Peyer's patch (tissue), 4 donors: ENCODE results near the gene STARD10.

ENCODE experiments used
- POLR2A ChIP-seq, 2 donors: fragments of 450-650 bp; IDR thresholded peaks; one replicate each; pipeline ENCODE4 v1.5.1; 2017; ENCODE audit warnings: antibody characterized with exemption in 2 of 2, mild to moderate bottlenecking in 2 of 2, moderate library complexity in 2 of 2
- TF ChIP-seq, protein P1 (sequence below), 6 experiments: fragments of 450-650 bp in 4 of 6; fragments of 200-600 bp in 2 of 6; sonication (generic) in 1 of 6; IDR thresholded peaks; one replicate each; pipeline ENCODE4 v1.5.1; 2017 to 2019; ENCODE audit warnings: antibody characterized with exemption in 6 of 6, mild to moderate bottlenecking in 3 of 6, moderate library complexity in 1 of 6

- TF ChIP-seq, protein P1, sequence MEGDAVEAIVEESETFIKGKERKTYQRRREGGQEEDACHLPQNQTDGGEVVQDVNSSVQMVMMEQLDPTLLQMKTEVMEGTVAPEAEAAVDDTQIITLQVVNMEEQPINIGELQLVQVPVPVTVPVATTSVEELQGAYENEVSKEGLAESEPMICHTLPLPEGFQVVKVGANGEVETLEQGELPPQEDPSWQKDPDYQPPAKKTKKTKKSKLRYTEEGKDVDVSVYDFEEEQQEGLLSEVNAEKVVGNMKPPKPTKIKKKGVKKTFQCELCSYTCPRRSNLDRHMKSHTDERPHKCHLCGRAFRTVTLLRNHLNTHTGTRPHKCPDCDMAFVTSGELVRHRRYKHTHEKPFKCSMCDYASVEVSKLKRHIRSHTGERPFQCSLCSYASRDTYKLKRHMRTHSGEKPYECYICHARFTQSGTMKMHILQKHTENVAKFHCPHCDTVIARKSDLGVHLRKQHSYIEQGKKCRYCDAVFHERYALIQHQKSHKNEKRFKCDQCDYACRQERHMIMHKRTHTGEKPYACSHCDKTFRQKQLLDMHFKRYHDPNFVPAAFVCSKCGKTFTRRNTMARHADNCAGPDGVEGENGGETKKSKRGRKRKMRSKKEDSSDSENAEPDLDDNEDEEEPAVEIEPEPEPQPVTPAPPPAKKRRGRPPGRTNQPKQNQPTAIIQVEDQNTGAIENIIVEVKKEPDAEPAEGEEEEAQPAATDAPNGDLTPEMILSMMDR (IDR thresholded peaks at IDR 0.05), result no peak
- no peak for TF ChIP-seq POLR2A (IDR thresholded peaks at IDR 0.05)
Measured at GRCh38 chr11:72768581-72768980, 25.3 kb downstream of the STARD10 start.
